GM06990 (cell line): ENCODE data around the gene EGFR.

Experiments used
- DNase-seq: peaks from one replicate; pipeline ENCODE4 v3.0.0-alpha.2; 2011; ENCODE audit not compliant: insufficient read length; ENCODE audit errors: extremely low read depth
- H3K27me3 ChIP-seq: replicated peaks from 2 replicates; pipeline ENCODE4 v1.6.0; 2011; ENCODE audit warnings: low read length; ENCODE audit not compliant: control insufficient read depth, insufficient read depth
- H3K36me3 ChIP-seq: 2 replicates; pipeline ENCODE4 v1.5.1; 2011; ENCODE audit warnings: low read length; ENCODE audit not compliant: control insufficient read depth, insufficient read depth
- H3K4me3 ChIP-seq: replicated peaks from 2 replicates; pipeline ENCODE4 v1.5.1; 2011; ENCODE audit warnings: low read depth, mild to moderate bottlenecking, control low read depth, low read length
- TF ChIP-seq, protein P1 (sequence below): IDR thresholded peaks from 2 replicates; pipeline ENCODE4 v1.5.1; 2011; ENCODE audit warnings: low read length, control low read depth, mild to moderate bottlenecking, inconsistent platforms; ENCODE audit not compliant: insufficient read depth, poor library complexity, severe bottlenecking

The EGFR gene

DNA sequence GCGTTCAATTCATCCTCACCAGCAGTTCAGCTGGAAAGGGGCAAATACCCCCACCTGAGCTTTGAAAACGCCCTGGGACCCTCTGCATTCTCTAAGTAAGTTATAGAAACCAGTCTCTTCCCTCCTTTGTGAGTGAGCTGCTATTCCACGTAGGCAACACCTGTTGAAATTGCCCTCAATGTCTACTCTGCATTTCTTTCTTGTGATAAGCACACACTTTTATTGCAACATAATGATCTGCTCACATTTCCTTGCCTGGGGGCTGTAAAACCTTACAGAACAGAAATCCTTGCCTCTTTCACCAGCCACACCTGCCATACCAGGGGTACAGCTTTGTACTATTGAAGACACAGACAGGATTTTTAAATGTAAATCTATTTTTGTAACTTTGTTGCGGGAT lies 190.5 kb downstream of the EGFR start:
- DNase-seq, result no peak
- Histone ChIP-seq H3K4me3 (no peak overlapping the region), H3K27me3 (no peaks in the 10 kb centered on the region; the same call in 1 of the 2 replicates), H3K36me3 (no peaks in the 10 kb centered on the region)
- TF ChIP-seq, protein P1, sequence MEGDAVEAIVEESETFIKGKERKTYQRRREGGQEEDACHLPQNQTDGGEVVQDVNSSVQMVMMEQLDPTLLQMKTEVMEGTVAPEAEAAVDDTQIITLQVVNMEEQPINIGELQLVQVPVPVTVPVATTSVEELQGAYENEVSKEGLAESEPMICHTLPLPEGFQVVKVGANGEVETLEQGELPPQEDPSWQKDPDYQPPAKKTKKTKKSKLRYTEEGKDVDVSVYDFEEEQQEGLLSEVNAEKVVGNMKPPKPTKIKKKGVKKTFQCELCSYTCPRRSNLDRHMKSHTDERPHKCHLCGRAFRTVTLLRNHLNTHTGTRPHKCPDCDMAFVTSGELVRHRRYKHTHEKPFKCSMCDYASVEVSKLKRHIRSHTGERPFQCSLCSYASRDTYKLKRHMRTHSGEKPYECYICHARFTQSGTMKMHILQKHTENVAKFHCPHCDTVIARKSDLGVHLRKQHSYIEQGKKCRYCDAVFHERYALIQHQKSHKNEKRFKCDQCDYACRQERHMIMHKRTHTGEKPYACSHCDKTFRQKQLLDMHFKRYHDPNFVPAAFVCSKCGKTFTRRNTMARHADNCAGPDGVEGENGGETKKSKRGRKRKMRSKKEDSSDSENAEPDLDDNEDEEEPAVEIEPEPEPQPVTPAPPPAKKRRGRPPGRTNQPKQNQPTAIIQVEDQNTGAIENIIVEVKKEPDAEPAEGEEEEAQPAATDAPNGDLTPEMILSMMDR, result no peak

DNA sequence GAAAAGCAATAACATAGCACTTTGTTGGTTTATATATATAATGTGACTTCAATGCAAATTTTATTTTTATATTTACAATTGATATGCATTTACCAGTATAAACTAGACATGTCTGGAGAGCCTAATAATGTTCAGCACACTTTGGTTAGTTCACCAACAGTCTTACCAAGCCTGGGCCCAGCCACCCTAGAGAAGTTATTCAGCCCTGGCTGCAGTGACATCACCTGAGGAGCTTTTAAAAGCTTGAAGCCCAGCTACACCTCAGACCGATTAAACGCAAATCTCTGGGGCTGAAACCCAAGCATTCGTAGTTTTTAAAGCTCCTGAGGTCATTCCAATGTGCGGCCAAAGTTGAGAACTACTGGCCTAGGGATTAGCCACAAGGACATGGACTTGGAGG lies 191.4 kb downstream of the EGFR start:
- no peak for DNase-seq
- H3K27me3 ChIP-seq, result no peaks in the 10 kb centered on the region; the same call in 1 of the 2 replicates
- TF ChIP-seq, protein P1, result no peak
- H3K36me3 ChIP-seq, result no peaks in the 10 kb centered on the region
- no peak overlapping the region for H3K4me3 ChIP-seq

DNA sequence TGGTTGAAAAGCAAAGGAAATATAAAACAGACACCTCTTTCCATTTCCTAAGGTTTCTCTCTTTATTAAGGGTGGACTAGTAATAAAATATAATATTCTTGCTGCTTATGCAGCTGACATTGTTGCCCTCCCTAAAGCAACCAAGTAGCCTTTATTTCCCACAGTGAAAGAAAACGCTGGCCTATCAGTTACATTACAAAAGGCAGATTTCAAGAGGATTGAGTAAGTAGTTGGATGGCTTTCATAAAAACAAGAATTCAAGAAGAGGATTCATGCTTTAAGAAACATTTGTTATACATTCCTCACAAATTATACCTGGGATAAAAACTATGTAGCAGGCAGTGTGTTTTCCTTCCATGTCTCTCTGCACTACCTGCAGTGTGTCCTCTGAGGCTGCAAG lies 191.9 kb downstream of the EGFR start:
- Histone ChIP-seq H3K36me3 (no peaks in the 10 kb centered on the region), H3K27me3 (no peaks in the 10 kb centered on the region; the same call in 1 of the 2 replicates), H3K4me3 (no peak overlapping the region)
- DNase-seq, result no peak
- TF ChIP-seq, protein P1, result no peak

DNA sequence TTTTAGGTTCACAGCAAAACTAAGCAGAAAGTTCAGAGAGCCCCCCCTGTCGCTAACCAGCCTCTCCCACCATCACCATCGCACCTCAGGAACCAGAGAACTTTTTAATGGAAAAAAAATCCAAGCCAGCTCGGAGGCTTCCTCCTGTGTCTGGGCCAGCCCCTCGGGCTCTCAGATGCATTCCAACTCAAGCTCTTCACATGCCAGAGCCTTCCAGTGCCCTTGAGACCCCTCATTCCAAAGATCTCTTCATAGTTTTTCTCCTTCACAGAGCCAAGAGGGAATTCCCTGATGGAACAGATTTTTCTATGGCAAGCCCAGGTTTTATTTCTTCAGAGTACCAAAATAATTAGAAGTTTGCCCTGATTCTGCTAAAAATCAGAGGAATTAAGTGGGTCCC lies 192.9 kb downstream of the EGFR start:
- TF ChIP-seq, protein P1, result no peak
- Histone ChIP-seq H3K27me3 (no peaks in the 10 kb centered on the region; the same call in 1 of the 2 replicates), H3K4me3 (no peak overlapping the region), H3K36me3 (no peaks in the 10 kb centered on the region)
- no peak for DNase-seq

DNA sequence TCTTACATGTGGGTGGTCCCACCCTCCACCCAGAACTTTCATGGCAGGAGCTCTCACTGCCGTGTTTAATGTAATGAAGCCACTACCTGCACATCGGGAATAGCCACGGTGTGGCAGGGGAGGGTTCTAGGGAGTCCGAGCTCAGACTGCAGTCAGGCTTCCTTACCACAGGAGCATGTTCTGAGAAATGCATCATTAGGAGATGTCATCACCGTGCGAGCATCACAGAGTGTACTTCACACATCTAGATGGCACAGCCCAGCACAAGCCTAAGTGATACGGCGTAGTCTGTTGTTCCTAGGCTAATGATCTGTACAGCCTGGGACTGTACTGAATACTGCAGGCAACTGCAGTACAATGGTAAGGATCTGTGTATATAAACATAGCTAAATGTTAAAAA lies 193.4 kb downstream of the EGFR start:
- TF ChIP-seq, protein P1, result no peak
- no peak overlapping the region for H3K4me3 ChIP-seq
- H3K27me3 ChIP-seq, result no peaks in the 10 kb centered on the region; the same call in 1 of the 2 replicates
- DNase-seq, result no peak
- H3K36me3 ChIP-seq, result no peaks in the 10 kb centered on the region

DNA sequence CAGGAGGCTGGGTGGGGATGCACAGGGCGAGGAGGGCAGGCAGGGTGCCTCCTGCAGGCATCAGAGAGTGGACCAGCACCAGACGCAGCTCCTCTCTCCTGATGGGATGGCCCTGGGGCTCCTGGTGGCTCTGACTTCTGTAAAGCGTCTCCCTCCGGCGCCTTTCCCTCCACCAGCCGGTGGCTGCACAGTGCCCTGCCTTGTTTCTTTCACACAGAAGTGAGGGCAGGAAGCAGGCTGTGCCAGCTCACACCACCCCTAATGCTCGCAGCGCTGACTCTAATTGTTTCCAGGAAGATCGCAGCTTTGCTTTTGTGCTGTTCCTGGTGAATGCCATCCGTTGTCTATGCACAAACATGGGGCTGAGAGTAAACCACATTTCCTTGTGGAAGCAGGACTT lies 194.0 kb downstream of the EGFR start:
- Histone ChIP-seq H3K4me3 (no peak overlapping the region), H3K36me3 (no peaks in the 10 kb centered on the region), H3K27me3 (no peaks in the 10 kb centered on the region; the same call in 1 of the 2 replicates)
- TF ChIP-seq, protein P1, result no peak
- no peak for DNase-seq
